Erythroblast (primary cell): ENCODE measurements around the gene ITPR1.

Experiments
- GATA1 ChIP-seq: IDR thresholded peaks from 2 replicates; pipeline ENCODE4 v1.6.1; 2011; ENCODE audit warnings: low read depth, mild to moderate bottlenecking, control low read depth, low read length, moderate library complexity
- POLR2A ChIP-seq: IDR thresholded peaks from 2 replicates; pipeline ENCODE4 v1.6.1; 2011; ENCODE audit warnings: mild to moderate bottlenecking, low read length

DNA sequence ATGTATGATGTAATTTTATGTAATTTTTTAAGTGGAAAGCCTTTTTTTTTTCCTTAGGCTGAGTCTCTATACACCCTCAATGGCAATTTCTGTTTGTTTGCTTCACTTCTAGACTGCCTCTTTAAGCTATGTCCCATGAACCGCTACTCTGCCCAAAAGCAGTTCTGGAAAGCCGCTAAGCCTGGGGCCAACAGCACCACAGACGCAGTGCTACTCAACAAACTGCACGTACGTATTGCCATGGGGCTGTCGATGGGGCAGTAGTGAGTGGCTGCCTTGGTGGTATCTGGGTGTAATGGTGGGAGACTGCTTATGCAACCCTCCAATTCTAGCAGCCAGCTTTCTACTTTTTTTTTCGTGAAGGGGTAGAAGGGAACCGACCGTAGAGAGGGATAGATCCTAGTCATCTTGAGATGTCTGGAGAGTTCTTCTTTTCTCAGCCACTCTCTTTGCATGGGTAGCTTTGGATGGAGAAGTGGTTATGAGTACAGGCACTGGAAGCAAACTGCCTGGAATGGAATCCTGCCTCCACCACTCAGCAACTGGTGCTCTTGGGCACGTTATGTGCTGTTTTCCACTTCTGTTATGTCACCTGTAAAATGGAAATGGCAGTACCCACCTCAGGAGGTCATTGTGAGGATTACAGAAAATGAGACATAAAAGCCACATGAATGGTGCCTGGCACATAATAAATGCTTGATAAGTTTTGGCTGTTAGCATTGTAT lies 134.7 kb downstream of the ITPR1 start:
- TF ChIP-seq POLR2A (no peak), GATA1 (no peak)
